Loucy (cell line): Measurements from ENCODE around the gene CRADD.

Experiments
- H2AFZ ChIP-seq: fragments of 200-600 bp; sonication (generic); 2 replicates; pipeline ENCODE4 v1.6.0; 2016; ENCODE audit warnings: antibody characterized with exemption, mild to moderate bottlenecking, low read length, moderate library complexity
- H3F3A ChIP-seq: fragments of 200-600 bp; 2 replicates; pipeline ENCODE4 v1.6.0; 2016; ENCODE audit warnings: antibody characterized with exemption, low read depth, mild to moderate bottlenecking
- H3K27me3 ChIP-seq: fragments of 200-600 bp; sonication (generic); 2 replicates; pipeline ENCODE4 v1.6.1; 2014; ENCODE audit warnings: low read length, mild to moderate bottlenecking; ENCODE audit not compliant: insufficient read depth, poor library complexity, severe bottlenecking
- H3K36me3 ChIP-seq: fragments of 200-600 bp; sonication (generic); 2 replicates; pipeline ENCODE4 v1.6.1; 2016; ENCODE audit warnings: low read length; ENCODE audit not compliant: insufficient read depth
- H3K4me1 ChIP-seq: fragments of 200-600 bp; sonication (generic); 2 replicates; pipeline ENCODE4 v1.5.1; 2014; ENCODE audit warnings: low read length, mild to moderate bottlenecking; ENCODE audit not compliant: insufficient read depth, poor library complexity, severe bottlenecking
- H3K4me2 ChIP-seq: fragments of 200-600 bp; sonication (generic); 2 replicates; pipeline ENCODE4 v1.6.0; 2014; ENCODE audit warnings: antibody characterized with exemption, low read length, low read depth, mild to moderate bottlenecking; ENCODE audit not compliant: poor library complexity, severe bottlenecking
- H3K4me3 ChIP-seq: fragments of 200-600 bp; sonication (generic); 2 replicates; pipeline ENCODE4 v1.5.1; 2014; ENCODE audit warnings: low read length, mild to moderate bottlenecking, mixed read lengths; ENCODE audit not compliant: poor library complexity, severe bottlenecking
- H3K79me2 ChIP-seq: fragments of 200-600 bp; sonication (generic); 2 replicates; pipeline ENCODE4 v1.6.1; 2014; ENCODE audit warnings: low read length; ENCODE audit not compliant: insufficient read depth
- H3K9ac ChIP-seq: fragments of 200-600 bp; sonication (generic); 2 replicates; pipeline ENCODE4 v1.6.0; 2014; ENCODE audit warnings: mild to moderate bottlenecking, low read depth, low read length, moderate library complexity; ENCODE audit not compliant: poor library complexity, severe bottlenecking
- H3K9me2 ChIP-seq: fragments of 200-600 bp; sonication (generic); replicated peaks from 2 replicates; pipeline ENCODE4 v1.6.1; 2016; ENCODE audit warnings: low read depth, low read length, mixed read lengths
- H3K9me3 ChIP-seq: fragments of 200-600 bp; sonication (generic); 2 replicates; pipeline ENCODE4 v1.6.1; 2014; ENCODE audit warnings: mild to moderate bottlenecking, antibody characterized with exemption, low read length, low read depth; ENCODE audit not compliant: insufficient read depth
- H4K20me1 ChIP-seq: fragments of 200-600 bp; sonication (generic); 2 replicates; pipeline ENCODE4 v1.6.0; 2014; ENCODE audit warnings: antibody characterized with exemption, low read length, mild to moderate bottlenecking; ENCODE audit not compliant: insufficient read depth, poor library complexity, severe bottlenecking
- CTCF ChIP-seq: fragments of 200-600 bp; sonication (generic); conservative IDR thresholded peaks from 2 replicates; pipeline ENCODE4 v1.5.1; 2014; ENCODE audit warnings: mild to moderate bottlenecking, antibody characterized with exemption, low read length
- EZH2phosphoT487 ChIP-seq: fragments of 200-600 bp; IDR thresholded peaks from 2 replicates; pipeline ENCODE4 v1.6.1; 2018; ENCODE audit warnings: antibody characterized with exemption, mild to moderate bottlenecking, moderate library complexity, borderline replicate concordance

The CRADD gene

DNA sequence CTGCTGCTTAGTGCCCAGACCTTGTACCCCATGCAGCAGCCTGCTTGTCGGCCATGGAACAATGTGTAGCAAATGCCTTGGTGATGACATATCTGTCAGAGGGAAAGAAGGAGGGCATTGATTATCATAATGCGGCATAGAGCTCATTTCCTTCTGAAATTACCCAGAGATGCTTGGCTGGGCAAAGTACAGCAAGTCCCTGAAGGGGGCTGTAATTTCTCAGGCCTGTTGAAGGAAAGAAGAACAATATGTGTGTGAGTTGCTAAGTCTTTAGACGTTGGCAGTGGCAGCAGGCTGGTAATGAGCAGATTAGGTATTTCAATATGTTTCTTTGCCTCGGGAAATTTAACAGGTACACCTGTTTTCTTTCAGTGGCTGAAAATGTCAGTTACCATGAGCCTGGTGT lies 128.6 kb downstream of the CRADD start:
- Histone ChIP-seq H3K9me2 (no peaks in the 10 kb centered on the region), H3K4me3 (no peak overlapping the region), H3F3A (no peaks in the 10 kb centered on the region), H3K9ac (no peak overlapping the region), H3K36me3 (no peaks in the 10 kb centered on the region), H2AFZ (no peak overlapping the region), H3K9me3 (no peaks in the 10 kb centered on the region), H3K4me1 (no peaks in the 10 kb centered on the region), H3K27me3 (no peaks in the 10 kb centered on the region), H4K20me1 (no peaks in the 10 kb centered on the region), H3K79me2 (no peaks in the 10 kb centered on the region), H3K4me2 (no peak overlapping the region)
- TF ChIP-seq CTCF = no peak
- TF ChIP-seq EZH2phosphoT487 = no peak

DNA sequence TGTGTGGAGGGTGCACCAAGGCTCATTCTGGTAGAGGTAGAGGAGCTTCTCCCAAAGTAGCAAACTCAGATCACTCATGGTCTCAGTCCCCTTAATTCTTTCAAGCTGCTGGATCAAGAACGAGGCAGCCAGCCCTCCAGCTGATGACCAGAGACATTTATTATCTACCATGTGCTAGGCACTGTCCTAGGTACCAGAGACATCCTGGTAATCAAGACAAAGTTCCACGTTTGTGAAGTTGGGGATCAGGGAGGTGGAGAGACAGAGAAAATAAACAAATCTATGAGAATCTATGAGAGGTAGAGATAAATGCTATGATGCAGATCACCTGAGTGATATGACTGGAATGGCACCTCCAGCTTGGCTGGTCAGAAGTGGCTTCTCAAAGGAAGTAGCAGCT lies 130.2 kb downstream of the CRADD start:
- no peak overlapping the region for H3K4me3 ChIP-seq
- H3K4me1 ChIP-seq = no peaks in the 10 kb centered on the region
- no peaks in the 10 kb centered on the region for H3K9me2 ChIP-seq
- H3K36me3 ChIP-seq = no peaks in the 10 kb centered on the region
- H3F3A ChIP-seq = no peaks in the 10 kb centered on the region
- no peaks in the 10 kb centered on the region for H3K9me3 ChIP-seq
- no peak overlapping the region for H3K4me2 ChIP-seq
- no peaks in the 10 kb centered on the region for H3K79me2 ChIP-seq
- no peak overlapping the region for H3K9ac ChIP-seq
- no peak for TF ChIP-seq CTCF
- H4K20me1 ChIP-seq = no peaks in the 10 kb centered on the region
- H3K27me3 ChIP-seq = no peaks in the 10 kb centered on the region
- H2AFZ ChIP-seq = no peak overlapping the region

DNA sequence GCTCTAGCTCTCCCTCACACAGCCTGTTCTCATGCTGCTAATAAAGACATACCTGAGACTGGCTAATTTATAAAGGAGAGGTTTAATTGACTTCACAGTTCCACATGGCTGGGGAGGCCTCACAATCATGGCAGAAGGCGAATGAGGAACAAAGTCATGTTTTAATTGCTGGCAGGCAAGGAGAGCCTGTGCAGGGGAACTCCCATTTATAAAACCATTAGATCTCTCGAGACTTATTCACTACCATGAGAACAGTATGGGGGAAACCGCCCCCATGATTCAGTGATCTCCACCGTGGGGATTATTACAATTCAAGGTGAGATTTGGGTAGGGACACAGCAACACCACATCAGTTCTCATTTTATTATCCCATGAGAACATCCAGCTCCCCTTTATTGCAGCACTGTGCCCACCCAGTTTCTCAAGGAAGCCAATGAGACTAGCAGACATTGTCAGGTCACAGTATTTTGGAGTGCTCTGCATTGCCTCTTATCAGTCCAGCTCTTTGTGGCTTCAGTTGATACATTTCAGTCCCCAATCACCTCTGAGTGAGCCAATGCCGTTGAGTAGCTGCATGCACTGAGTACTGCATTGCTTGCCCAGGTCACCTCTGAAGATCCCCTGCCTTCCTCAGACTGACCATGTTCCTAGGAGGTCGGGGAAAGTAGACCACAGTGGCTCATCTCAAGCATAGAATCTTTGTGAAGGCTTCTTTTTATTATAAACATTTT lies 131.2 kb downstream of the CRADD start:
- H3K79me2 ChIP-seq = no peaks in the 10 kb centered on the region
- H3K9me2 ChIP-seq = no peaks in the 10 kb centered on the region
- H3K9me3 ChIP-seq = no peaks in the 10 kb centered on the region
- H3K36me3 ChIP-seq = no peaks in the 10 kb centered on the region
- H3K9ac ChIP-seq = no peak overlapping the region
- H4K20me1 ChIP-seq = no peaks in the 10 kb centered on the region
- no peaks in the 10 kb centered on the region for H3F3A ChIP-seq
- no peaks in the 10 kb centered on the region for H3K27me3 ChIP-seq
- no peak overlapping the region for H3K4me2 ChIP-seq
- TF ChIP-seq EZH2phosphoT487 (no peak), CTCF (no peak)
- no peaks in the 10 kb centered on the region for H3K4me1 ChIP-seq
- no peak overlapping the region for H2AFZ ChIP-seq
- H3K4me3 ChIP-seq = no peak overlapping the region
